ENCODE results near the gene GLYAT.
A peak's percentile ranks its signal among the peaks of the same experiment; 100 is the strongest.

GLYAT gene

DNA sequence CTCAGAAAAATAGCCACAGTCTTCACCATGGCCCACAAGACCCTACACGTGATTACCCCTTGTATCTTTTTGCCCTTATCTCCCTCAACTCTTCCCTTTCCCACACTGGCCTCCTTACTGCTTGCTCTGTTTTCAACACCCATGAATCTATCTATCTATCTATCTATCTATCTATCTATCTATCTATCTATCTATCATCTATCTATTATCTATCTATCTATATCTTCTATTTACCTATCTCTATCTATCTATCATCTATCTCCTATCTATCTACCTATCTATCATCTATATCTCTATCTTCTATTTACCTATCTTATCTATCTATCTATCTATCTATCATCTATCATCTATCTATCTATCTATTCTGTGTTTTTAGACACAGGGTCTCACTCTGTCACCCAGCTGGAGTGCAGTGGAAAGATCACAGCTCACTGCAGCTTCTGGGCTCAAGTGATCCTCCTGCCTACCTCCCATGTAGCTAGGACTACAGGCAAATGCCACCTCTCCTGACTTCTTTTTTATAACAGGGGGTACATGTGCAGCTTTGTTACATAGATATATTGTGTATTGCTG lies 55.1 kb downstream of the GLYAT start:
- no peak for DNase-seq (ENCODE audit: low read depth)

DNA sequence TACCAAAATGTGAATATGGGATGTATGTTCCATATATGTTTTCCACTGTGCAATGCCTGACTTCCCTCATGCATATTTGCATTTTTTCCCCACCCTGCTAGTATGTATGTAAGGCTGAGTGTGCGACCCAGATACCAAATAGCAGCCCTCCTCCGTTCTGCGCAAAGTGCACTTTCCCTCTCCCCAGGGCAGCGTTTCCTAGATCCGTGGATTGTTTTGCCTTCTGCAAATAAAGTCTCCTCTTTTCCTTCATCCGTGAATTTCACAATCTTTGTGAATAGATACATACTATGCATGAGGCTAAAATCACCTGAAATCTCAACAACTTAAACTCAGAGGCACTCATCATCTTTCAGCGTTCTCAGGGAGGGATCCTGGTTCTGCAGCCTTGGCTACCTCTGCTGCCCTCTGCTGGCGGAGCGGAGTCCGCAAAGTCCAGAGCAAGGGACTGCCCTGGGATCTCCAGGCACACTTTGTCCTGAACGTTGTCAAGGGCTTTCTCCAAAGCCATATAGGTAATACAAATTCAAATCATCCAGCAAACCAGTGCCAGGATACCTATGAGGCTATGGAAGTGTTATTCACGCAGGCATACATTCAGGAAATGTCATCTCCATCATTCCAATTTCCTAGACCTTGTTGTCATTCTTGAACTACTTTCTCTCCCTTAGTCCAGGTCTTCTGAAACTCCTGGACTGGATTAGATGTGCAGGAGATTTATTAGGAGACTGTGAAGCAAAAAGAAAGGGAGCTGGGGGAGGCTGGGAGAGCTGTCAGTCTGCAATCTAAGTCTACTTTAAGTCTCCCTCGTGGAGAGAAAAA lies 56.2 kb downstream of the GLYAT start:
- DNase-seq (ENCODE audit: low read depth): peak; percentile 55

DNA sequence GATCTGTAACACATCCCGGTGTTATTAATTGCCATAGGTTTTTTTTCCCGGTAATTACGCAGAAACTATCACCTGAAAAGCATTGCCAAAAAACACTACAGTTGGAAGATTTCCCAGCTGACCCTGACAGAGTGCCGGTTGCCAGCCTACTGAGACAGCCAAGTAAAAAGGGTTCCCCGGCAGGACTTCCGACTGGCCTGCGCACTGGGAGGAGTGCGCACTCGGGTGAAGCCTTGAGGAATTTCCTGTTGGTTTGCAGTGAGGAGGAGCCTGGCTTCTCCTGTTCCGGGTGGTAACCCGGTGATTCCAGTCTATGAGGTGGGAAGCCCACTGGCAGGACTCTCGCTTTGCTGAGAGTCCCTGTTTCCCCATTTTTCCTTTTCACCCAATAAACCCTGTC lies 57.1 kb downstream of the GLYAT start:
- no peak for DNase-seq (ENCODE audit: low read depth)

DNA sequence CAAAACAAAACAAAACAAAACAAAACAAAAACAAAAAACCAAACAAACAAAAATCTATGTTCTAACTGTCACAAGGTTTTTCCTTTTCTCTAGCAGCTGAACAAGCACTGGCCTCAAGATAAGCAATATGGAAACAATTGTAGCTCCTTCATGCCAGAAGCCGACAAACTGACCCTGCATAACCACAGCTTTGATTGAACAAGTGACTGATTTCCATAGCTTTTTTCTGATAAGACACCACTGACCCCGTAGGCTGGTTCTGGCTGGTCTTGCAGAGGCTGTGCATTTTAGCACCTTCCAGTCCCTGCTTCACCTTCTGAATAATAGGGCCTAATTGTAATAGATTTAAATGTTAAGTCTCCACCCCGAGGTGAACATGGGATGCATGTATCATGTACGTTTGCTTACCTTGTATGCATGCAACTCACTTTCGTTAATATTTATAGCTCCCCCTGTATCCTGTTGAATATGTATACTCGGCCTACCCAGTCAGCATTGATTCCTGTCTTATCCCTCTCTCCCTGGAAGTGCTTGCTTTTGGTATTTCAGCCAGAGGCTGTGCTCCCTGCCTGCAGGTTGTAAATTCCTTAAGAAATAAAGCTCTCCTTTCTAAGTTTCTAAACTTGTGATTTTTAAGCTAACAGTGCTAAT lies 59.6 kb downstream of the GLYAT start:
- DNase-seq (ENCODE audit: low read depth): no peak

DNA sequence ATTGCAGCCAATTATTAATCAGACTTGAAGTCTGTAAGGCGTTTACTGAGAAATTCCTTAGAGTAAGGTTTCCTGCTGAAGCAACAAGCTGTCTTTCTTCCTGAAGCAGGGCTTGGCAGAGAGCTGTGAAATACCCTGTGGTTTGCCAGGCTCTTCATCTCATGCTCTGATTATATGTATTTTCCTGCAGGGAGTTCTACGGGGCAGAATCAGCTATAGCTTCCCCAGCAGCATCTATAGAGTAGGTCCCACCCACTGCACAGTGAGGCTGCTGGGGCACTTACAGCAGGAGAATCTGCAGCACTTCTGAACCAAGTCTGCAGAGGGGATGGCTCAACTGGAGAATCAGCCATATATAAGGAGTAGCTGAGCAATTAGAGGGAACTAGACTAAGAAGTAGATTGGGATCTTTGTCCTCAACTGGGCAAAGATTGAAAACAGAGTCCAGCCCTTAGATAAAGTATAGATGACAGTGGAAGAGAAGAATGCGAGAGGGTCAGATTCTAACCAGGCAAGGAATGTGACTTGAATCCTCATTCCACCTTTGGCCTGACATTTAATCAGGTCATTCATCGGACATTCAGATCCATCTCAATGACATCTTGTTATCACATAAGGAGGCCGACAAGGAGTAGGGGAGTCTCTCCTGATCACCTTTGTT lies 71.7 kb downstream of the GLYAT start:
- DNase-seq (ENCODE audit: low read depth): no peak

DNA sequence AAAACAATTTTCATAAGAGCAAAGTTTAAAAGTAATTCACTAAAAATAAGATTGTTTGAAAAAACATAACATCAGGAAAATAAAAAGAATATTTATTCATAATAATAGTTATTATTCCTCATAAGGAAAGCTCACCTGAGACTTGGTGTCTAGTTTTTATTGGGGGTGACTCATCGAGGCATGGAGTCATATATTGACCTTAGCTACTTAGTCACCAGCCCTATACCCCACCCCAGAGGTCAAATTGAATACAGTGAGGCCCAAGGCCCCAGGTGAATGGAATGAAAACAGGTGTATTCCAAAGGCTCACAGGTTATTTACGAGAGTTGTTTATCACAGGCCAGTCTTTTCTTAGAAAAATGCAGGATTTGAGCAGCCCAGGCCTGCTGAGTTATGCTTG lies 72.3 kb downstream of the GLYAT start:
- no peak for DNase-seq (ENCODE audit: low read depth)

Measured in activated T-helper 1 cell treated with Interleukin-2 at 50 U/mL for 16 hours (primary cell).